Umbilical cord (tissue), 2 donors: ENCODE results near the gene SLC1A2. TPM values are rescaled to one million over a fixed set of nuclear protein-coding genes. Genes with fewer than 3 reads are reported as not detected.
"Not testable (repeated sequence)": the region's sequence is repeated elsewhere in the genome, so short reads cannot be mapped to it uniquely, and the experiment has no call there.

Experiments used
- DNase-seq: peaks from one replicate; pipeline ENCODE4 v3.0.0-alpha.2; 2015; ENCODE audit warnings: low spot score
- total RNA-seq: library from RNA; depleted of rRNA; stranded (reverse); fragments of >200 nt; gene quantifications from one replicate; pipeline ENCODE4 v1.2.3, GENCODE V29; 2014; ENCODE audit warnings: low replicate concordance; ENCODE audit not compliant: insufficient read depth

SLC1A2 gene
- total RNA-seq, 1 donor from 2014 or later = 12.0 TPM

- DNase-seq = no peak
Observed at GRCh38 chr11:35230388-35230787, 189.0 kb downstream of the SLC1A2 start.

DNA sequence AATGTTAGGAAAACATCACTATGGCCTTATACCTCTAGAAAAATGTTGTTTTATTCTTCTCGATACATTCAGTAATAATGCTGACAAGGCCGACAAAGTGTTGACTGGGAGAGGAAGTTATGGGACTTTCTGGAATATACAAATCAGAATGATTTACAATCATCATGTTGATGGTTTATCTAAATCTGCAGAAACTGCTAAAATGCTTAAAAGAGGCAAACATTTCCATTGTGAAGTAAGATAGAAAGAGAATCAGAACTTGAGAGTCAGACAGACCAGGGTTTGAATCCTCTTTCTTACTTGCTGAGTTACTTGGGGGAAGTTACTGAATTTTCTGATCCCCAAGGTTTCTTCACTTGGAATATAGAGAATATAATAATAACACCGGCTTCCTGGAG, 191.0 kb downstream of the SLC1A2 start:
- no peak for DNase-seq

DNA sequence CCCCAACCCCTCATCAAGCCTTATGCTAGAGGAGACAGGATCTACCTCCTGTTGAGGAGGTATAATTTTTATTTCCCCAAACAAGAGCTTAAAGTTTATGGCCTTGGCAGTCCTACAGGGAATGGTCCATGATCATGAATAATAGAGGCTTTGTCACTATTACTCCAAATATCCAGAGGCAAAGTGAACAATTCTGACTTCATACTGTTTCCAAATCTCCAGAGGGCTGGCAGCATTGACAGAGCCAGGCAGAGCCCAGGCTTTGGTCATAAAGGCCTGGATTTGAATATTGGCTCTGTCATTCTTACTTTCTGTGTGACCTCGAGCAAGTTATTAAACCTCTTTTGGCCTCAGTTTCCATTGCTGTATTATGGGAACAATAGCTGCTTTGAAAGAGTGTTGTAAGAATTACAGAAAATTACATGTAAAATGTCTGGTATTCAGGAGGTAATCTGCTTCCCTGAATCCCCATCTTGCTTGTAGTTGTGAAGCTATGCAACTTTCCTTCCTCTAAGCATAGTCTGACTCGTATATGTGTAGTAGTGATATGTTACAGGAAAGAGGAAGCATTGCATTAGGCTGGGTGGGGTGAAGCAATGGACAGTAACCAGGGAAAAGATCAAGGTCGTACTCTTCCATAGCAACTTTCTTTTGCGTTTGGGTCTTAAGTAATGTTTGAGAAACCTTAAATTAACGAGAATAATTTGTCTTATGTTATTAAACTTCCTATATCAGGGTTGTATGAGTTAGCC, 191.6 kb downstream of the SLC1A2 start:
- peak; percentile 45 for DNase-seq

GRCh38 chr11:35226756-35227155, 192.6 kb downstream of the SLC1A2 start:
- not testable (repeated sequence) for DNase-seq

DNA sequence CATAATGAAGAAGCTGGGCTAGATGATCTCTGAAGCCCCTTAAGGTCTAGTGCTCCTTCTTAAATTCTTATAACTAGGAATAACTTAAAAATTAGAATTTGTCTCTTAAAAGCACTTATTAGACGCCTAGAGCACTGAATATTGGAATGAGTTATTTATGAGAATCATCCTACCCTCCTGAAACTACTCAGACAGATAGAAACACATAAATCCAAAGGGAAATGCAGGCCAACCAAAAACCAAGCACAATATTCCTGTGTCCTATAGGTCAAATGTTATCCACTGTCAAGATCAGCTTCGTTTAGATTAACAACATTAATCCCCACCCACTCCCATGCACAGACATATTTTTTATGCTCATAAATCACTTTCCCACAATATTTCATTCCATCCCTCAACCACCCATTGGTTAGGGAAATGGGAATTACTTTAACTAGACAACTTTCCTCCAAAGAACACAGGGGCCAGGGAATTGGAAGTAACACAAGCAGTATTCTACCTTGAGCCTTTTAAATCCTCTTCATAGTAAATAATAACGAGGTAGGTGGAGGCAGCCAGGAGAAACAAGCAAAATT, 193.3 kb downstream of the SLC1A2 start:
- no peak for DNase-seq

- DNase-seq = no peak
Observed at GRCh38 chr11:35223991-35224390, 195.4 kb downstream of the SLC1A2 start.

GRCh38 chr11:35223371-35223796, 196.0 kb downstream of the SLC1A2 start:
- DNase-seq = peak; percentile 65

DNA sequence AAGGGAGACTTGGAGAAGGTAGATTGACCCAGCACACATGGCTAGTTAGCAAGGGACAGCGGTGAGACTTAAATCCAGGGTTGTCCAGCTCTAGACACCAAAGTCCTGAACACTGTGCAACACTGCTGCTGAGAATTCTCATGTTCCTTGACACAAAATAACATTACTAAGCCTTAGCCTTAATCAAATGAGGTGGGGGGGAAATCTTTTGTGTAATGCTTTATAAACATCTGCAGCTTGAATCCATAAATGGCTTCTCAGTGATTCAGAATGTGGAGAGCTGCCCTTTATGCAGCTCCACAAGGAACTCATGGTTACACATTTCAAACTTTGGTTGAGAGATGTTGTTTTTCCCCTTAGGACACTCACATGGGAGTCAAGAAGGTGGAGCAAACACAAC, 200.4 kb downstream of the SLC1A2 start:
- no peak for DNase-seq

DNA sequence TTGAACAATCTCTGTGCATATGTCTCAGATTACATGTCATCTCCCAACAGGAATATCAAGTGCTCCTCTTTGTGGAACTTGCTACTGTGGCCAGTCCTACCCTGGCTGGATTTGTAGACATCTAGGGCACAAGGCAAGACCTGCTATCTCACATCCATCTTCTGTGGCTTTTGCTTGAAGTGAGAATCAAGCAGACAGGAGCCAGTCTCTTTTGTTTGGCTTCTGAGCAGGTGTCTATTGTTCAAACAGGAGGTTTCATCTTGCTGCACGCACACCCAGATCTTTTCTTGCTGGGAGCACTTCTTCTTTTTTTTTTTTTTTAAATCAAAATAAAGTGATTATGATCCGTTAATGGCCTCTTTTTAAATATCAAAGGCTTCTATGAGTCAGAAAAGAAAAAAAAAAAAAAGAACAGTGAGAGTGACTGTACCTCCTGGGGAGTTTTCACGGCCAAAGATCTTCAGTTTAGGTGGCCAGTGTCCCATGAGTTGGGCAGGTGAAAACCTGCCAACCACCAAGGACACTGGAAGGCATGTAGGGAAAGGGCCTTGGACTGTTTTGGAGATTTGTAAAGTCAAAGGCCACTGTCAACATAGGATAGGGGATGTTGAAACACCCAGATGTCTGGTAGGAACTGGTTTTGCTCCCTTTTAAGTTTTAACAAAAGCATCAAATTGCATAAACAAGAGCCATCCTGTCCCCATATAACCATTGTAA, 202.2 kb downstream of the SLC1A2 start:
- DNase-seq = no peak

DNA sequence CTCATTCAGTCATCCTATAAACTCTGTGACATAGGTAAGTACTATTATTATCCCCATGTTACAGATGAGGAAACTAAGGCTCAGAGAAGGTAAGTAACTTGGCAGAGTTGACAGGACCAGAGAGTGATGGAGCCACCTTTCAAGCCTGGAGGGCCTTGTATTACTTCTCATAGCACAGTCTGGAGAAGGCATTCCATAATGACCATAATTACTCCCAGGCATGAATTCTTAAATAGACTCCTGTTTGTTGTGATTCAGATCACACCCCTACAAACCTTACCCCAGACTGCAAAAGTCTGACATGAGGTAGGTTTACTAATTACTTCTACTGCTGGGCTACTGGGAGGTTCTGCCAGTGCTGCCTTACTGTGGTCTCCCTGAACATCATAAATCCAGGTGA, 203.4 kb downstream of the SLC1A2 start:
- no peak for DNase-seq

GRCh38 chr11:35214792-35215193, 204.6 kb downstream of the SLC1A2 start:
- DNase-seq = no peak

- no peak for DNase-seq
Observed at GRCh38 chr11:35214226-35214770, 205.1 kb downstream of the SLC1A2 start.

DNA sequence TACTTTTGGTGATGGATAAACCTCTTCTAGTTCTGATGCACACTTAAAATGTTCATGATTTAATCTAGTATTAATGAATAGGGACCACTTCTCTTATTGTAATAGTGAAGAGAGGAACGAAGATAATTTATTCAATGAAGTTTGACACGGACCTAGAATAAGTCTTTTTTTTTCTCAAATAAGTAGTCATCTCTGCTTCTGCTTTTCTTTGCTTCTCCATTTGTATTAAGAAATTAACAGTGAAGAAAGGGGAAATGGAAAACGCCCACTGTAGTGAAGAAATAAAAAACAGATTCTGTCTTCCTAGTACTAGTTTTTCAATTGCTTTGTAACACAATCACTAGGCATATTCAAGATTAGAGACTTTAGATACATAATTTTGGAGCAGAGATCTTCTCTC, 207.4 kb downstream of the SLC1A2 start:
- DNase-seq = no peak

DNA sequence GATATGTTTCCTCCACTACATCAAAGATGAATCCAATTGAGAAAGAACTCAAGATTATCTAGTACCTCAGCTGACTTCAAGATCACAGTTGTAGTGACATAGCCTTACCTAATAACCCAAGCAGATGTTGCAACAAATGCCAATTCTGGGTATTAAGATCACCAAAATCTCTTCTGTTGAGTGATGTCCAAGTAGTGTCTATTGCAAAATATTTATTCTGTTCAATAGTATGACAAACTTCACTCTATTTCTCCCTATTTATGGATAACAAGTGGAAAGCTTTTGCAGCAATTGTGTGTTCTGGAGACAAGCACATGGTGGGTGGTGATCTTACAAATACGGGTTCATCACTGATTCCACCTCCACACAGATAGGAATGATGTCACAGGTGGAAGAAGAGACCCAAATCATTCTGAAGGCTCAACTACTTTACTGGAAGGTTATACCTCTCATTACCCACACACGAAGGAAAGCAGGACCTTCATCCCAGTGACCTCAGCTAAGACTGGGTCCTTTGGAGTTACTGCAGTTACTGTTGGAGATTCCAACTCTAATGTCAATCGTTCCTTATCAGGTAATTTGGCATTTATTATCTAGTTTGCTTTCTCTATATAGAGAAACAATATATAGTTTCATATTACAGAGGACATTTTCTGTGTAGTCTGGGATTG, 208.3 kb downstream of the SLC1A2 start:
- DNase-seq = no peak

GRCh38 chr11:35208795-35209194, 210.6 kb downstream of the SLC1A2 start:
- no peak for DNase-seq

- DNase-seq = no peak
Observed at GRCh38 chr11:35207471-35208403, 211.6 kb downstream of the SLC1A2 start.

- no peak for DNase-seq
Observed at GRCh38 chr11:35206616-35207015, 212.7 kb downstream of the SLC1A2 start.

GRCh38 chr11:35204614-35205013, 214.7 kb downstream of the SLC1A2 start:
- DNase-seq = no peak
